B cell (primary cell): Measurements from ENCODE around the gene SECTM1. TPM values are rescaled to one million over a fixed set of nuclear protein-coding genes. Genes with fewer than 3 reads are reported as not detected.

ENCODE experiments used
- ATAC-seq: fragments of 200-7000 bp; cut with Tn5 transposase; one replicate; pipeline ENCODE4 v1.10.0; 2021; ENCODE audit warnings: low read depth, mild to moderate bottlenecking, moderate number of reproducible peaks, moderate library complexity
- CTCF ChIA-PET: fragments of 350-600 bp; sonication (Branson Sonifier 250); formaldehyde crosslinking; loops from one replicate; lab custom pipeline; 2021; ENCODE audit warnings: antibody characterized with exemption, inconsistent platforms; lab: Charles Lee
- POLR2A ChIA-PET: fragments of 350-600 bp; sonication (Branson Sonifier 250); formaldehyde crosslinking; loops from one replicate; lab custom pipeline; 2021; ENCODE audit warnings: antibody characterized with exemption; lab: Charles Lee
- DNase-seq: peaks from one replicate; pipeline ENCODE4 v3.0.0; 2013
- H2AFZ ChIP-seq: 2 replicates; pipeline ENCODE4 v1.6.1; 2012; ENCODE audit warnings: mild to moderate bottlenecking, low read depth, low read length; ENCODE audit not compliant: insufficient read depth, poor library complexity, severe bottlenecking
- H3K27ac ChIP-seq, 2 donors: 1 replicate in 1 of 2; 2 replicates in 1 of 2; pipeline ENCODE4 v1.5.1; 2012 to 2013; ENCODE audit warnings: low read length in 2 of 2, mild to moderate bottlenecking in 2 of 2, moderate library complexity in 1 of 2
- H3K27me3 ChIP-seq, 4 experiments: fragments of 200-600 bp in 1 of 4; sonication (generic) in 1 of 4; replicated peaks in 1 of 4; 1 replicate in 2 of 4; 2 replicates in 2 of 4; pipeline versions ENCODE4 v1.6.1 to v1.7.0; 2013 to 2016; ENCODE audit warnings: low read length in 3 of 4, mild to moderate bottlenecking in 2 of 4, mixed read lengths in 1 of 4, moderate library complexity in 1 of 4; ENCODE audit not compliant: insufficient read depth in 4 of 4, control insufficient read depth in 3 of 4; ENCODE audit errors: control extremely low read depth in 1 of 4
- H3K36me3 ChIP-seq, 2 experiments: replicated peaks in 1 of 2; 1 replicate in 1 of 2; 2 replicates in 1 of 2; pipeline versions ENCODE4 v1.6.1 to v1.7.1; 2013; ENCODE audit warnings: low read length in 1 of 2; ENCODE audit not compliant: insufficient read depth in 2 of 2, control insufficient read depth in 1 of 2; ENCODE audit errors: control extremely low read depth in 1 of 2, extremely low read depth in 1 of 2
- H3K4me1 ChIP-seq, 2 donors: fragments of 200-600 bp in 1 of 2; sonication (generic) in 1 of 2; 1 replicate in 1 of 2; 2 replicates in 1 of 2; pipeline versions ENCODE4 v1.5.1 to v1.6.1; 2013 to 2017; ENCODE audit warnings: low read length in 2 of 2; ENCODE audit not compliant: control insufficient read depth in 2 of 2, insufficient read depth in 2 of 2
- H3K4me2 ChIP-seq: replicated peaks from 2 replicates; pipeline ENCODE3; 2012; ENCODE audit warnings: mild to moderate bottlenecking, low read depth, low read length; ENCODE audit not compliant: poor library complexity, severe bottlenecking
- H3K4me3 ChIP-seq, 5 experiments: fragments of 200-600 bp in 1 of 5; sonication (generic) in 1 of 5; 1 replicate in 3 of 5; 2 replicates in 2 of 5; pipeline versions ENCODE4 v1.5.1 to v1.7.0; 2011 to 2016; ENCODE audit warnings: low read length in 4 of 5, mild to moderate bottlenecking in 4 of 5, low read depth in 2 of 5, control low read depth in 1 of 5, moderate library complexity in 1 of 5; ENCODE audit not compliant: insufficient read depth in 1 of 5; ENCODE audit errors: control extremely low read depth in 1 of 5, extremely low read depth in 1 of 5
- H3K79me2 ChIP-seq: fragments of 200-600 bp; sonication (generic); one replicate; pipeline ENCODE4 v1.6.0; 2016; ENCODE audit warnings: low read length; ENCODE audit not compliant: control insufficient read depth, insufficient read depth
- H3K9ac ChIP-seq: fragments of 200-600 bp; sonication (generic); 2 replicates; pipeline ENCODE4 v1.6.1; 2017; ENCODE audit warnings: mild to moderate bottlenecking, low read length, moderate library complexity
- H3K9me3 ChIP-seq, 3 donors: one replicate each; pipeline versions ENCODE4 v1.6.1 to v1.7.1; 2013; ENCODE audit warnings: low read length in 2 of 3; ENCODE audit not compliant: control insufficient read depth in 2 of 3, insufficient read depth in 1 of 3; ENCODE audit errors: control extremely low read depth in 1 of 3
- H4K20me1 ChIP-seq: 2 replicates; pipeline ENCODE4 v1.6.0; 2012; ENCODE audit warnings: mild to moderate bottlenecking, low read length; ENCODE audit not compliant: insufficient read depth, control insufficient read depth, poor library complexity, severe bottlenecking
- H3K27ac Mint-ChIP-seq: one replicate; pipeline ENCODE4 v1.8.0; 2021; ENCODE audit warnings: mixed read lengths
- H3K27me3 Mint-ChIP-seq: one replicate; pipeline ENCODE4 v1.8.0; 2021; ENCODE audit warnings: mixed read lengths
- H3K4me1 Mint-ChIP-seq: one replicate; pipeline ENCODE4 v1.8.0; 2021; ENCODE audit warnings: mixed read lengths
- H3K4me3 Mint-ChIP-seq: one replicate; pipeline ENCODE4 v1.8.0; 2021; ENCODE audit warnings: mixed read lengths
- H3K9me3 Mint-ChIP-seq: one replicate; pipeline ENCODE4 v1.8.0; 2022; ENCODE audit warnings: mixed read lengths; ENCODE audit not compliant: insufficient read depth
- EZH2 ChIP-seq: IDR thresholded peaks from 2 replicates; pipeline ENCODE4 v1.6.1; 2012; ENCODE audit warnings: borderline replicate concordance, low read depth, mild to moderate bottlenecking, moderate library complexity, low read length; ENCODE audit not compliant: insufficient read depth, poor library complexity, severe bottlenecking
- WGBS: methylation state at CpG from one replicate; pipeline ENCODE4 v1.1.5; 2013; ENCODE audit warnings: missing lambda C conversion rate; ENCODE audit not compliant: insufficient coverage; 5-methylcytosine and 5-hydroxymethylcytosine counted together
- intact Hi-C: fragments of 100-400 bp; cut with micrococcal nuclease; formaldehyde crosslinking; loops from one replicate; pipeline ENCODE4 v1.10.0; 2022
- polyA plus RNA-seq: library from polyadenylated mRNA; depleted of rRNA; stranded (reverse); fragments of >200 nt; gene quantifications from 2 replicates; pipeline ENCODE4 v1.2.3, GENCODE V29; 2012
- total RNA-seq, 2 donors: library from RNA; stranded (reverse); fragments of 120-200 nt in 1 of 2; gene quantifications; 1 replicate in 1 of 2; 2 replicates in 1 of 2; pipeline versions ENCODE4 v1.2.3 to v1.2.4, GENCODE V29; 2013 to 2022
- TF ChIP-seq, protein P1 (sequence below): fragments of 200-600 bp; IDR thresholded peaks from one replicate; pipeline ENCODE4 v1.8.0; 2022; ENCODE audit warnings: antibody characterized with exemption, mild to moderate bottlenecking

Gene SECTM1
- total and polyA plus RNA-seq, 2 donors (not counting 1 experiment from before 2014, with no cell fraction given) = 0.17 to 1.2 TPM

DNA sequence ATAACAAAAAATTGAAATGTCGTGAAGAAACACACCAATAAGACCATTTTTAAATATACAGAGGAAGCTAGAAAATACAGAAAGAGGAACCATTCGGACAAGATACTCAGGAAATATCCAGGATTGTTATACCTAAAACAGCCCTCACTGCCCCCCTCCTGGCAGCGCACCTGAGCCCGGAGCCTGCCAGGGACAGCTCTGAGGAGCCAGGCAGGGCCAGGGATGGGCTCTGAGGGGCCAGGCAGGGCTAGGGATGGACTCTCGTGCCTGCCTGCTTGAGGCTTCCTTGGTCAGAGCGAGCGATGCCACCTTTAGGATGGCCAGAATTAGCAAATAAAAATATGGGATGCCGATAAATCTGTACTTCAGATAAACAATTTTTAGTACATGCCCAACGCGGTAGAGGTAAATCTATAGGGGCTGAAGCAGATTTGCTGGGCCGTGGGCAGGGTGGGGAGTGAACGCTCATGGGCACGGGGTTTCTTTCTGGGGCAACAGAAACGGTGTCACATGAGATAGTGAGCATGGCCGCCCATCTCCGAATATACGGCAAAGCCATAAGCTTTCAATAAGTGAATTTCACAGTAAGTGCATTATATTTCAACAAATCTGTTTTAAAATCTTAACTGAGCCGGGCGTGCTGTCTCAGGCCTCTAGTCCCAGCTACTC, 41.9 kb downstream of the SECTM1 start:
- H3K36me3 ChIP-seq = no peaks in the 10 kb centered on the region
- peak overlapping the region; percentile 50 to 86 (median 72) for H3K4me3 ChIP-seq
- peak; percentile 27 for DNase-seq
- no peak for TF ChIP-seq EZH2
- TF ChIP-seq, protein P1, sequence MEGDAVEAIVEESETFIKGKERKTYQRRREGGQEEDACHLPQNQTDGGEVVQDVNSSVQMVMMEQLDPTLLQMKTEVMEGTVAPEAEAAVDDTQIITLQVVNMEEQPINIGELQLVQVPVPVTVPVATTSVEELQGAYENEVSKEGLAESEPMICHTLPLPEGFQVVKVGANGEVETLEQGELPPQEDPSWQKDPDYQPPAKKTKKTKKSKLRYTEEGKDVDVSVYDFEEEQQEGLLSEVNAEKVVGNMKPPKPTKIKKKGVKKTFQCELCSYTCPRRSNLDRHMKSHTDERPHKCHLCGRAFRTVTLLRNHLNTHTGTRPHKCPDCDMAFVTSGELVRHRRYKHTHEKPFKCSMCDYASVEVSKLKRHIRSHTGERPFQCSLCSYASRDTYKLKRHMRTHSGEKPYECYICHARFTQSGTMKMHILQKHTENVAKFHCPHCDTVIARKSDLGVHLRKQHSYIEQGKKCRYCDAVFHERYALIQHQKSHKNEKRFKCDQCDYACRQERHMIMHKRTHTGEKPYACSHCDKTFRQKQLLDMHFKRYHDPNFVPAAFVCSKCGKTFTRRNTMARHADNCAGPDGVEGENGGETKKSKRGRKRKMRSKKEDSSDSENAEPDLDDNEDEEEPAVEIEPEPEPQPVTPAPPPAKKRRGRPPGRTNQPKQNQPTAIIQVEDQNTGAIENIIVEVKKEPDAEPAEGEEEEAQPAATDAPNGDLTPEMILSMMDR = no peak
- Mint-ChIP-seq H3K27ac (peak overlapping the region; percentile 53), H3K4me3 (peak overlapping the region; percentile 79), H3K27me3 (no peaks in the 10 kb centered on the region), H3K9me3 (no peaks in the 10 kb centered on the region), H3K4me1 (peaks cover 40% of the 10 kb centered on the region)
- no peaks in the 10 kb centered on the region for H3K79me2 ChIP-seq
- intact Hi-C loops = loop anchor here (1.0 to 10.0 kb wide), 3 partner anchors 18 to 427 kb away; partner anchors contain the start of genes CSNK1D, HEXD, OGFOD3 and P4HB
- peak overlapping the region; percentile 75 for H3K9ac ChIP-seq
- ATAC-seq = no peak
- H3K27me3 ChIP-seq = no peaks in the 10 kb centered on the region
- ChIA-PET CTCF (interaction anchor here (1.0 to 1.9 kb wide), 3 partner anchors 10 to 85 kb away, joined by 3 to 16 read pairs (median 3); no protein-coding TSS in a partner anchor), POLR2A (interaction anchor here (0.9 to 3.3 kb wide), 7 partner anchors 8 to 158 kb away, joined by 3 to 28 read pairs (median 3); partner anchors contain the start of genes CSNK1D and SLC16A3)
- H4K20me1 ChIP-seq = no peaks in the 10 kb centered on the region
- peaks cover 14 to 29% of the 10 kb centered on the region in 2 donors for H3K4me1 ChIP-seq
- peaks cover 0 to 4% (median 0%) of the 10 kb centered on the region in 3 donors for H3K9me3 ChIP-seq
- WGBS = 82% methylated on average over 7 of the region's 19 CpGs
- peak overlapping the region; percentile 89 for H2AFZ ChIP-seq
- peak overlapping the region; percentile 92 to 97 for H3K27ac ChIP-seq
- peak overlapping the region; percentile 92 for H3K4me2 ChIP-seq
